Activated naive CD4-positive, alpha-beta T cell treated with anti-CD3 and anti-CD28 coated beads, Interleukin-2, amount 10 ng/mL, durations not matched to agents 7 days and 5 days (primary cell): ENCODE measurements around the gene SH3PXD2A.

ENCODE experiments used
- CTCF ChIA-PET: fragments of 350-600 bp; sonication (Branson Sonifier 250); formaldehyde crosslinking; loops from one replicate; lab custom pipeline; 2021; ENCODE audit warnings: antibody characterized with exemption; lab: Charles Lee
- DNase-seq: peaks from one replicate; pipeline ENCODE4 v3.0.0-alpha.2; 2020
- H3K27ac Mint-ChIP-seq: one replicate; pipeline ENCODE4 v1.8.0; 2021; ENCODE audit warnings: mild to moderate bottlenecking, moderate library complexity, mixed read lengths
- H3K27me3 Mint-ChIP-seq: one replicate; pipeline ENCODE4 v1.8.0; 2021; ENCODE audit warnings: mild to moderate bottlenecking, mixed read lengths
- H3K36me3 Mint-ChIP-seq: one replicate; pipeline ENCODE4 v1.8.0; 2021; ENCODE audit warnings: mixed read lengths
- H3K4me1 Mint-ChIP-seq: one replicate; pipeline ENCODE4 v1.8.0; 2021; ENCODE audit warnings: mixed read lengths
- H3K4me3 Mint-ChIP-seq: one replicate; pipeline ENCODE4 v1.8.0; 2021; ENCODE audit warnings: mild to moderate bottlenecking, moderate library complexity, mixed read lengths
- H3K9me3 Mint-ChIP-seq: one replicate; pipeline ENCODE4 v1.8.0; 2021; ENCODE audit warnings: mixed read lengths

The SH3PXD2A gene

DNA sequence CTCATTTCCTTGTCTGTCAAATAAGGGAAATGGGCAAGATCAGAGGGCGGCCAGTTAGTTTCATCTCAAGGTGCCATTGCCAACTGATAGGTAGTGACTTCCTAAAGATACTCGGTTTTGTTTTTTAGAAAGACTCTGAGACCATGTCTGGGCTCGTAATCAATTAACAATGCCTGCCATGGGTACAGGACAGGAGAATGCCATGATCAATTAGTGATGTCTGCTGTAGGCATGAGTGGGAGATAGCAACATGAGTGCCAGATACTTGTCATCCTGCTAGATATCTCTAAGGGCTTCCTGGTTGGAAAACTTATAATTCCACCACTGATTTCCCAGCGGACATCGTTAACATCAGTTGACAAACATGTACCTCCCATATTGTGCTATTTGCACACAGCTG lies 64.8 kb downstream of the SH3PXD2A start:
- peaks cover 13% of the 10 kb centered on the region for H3K4me1 Mint-ChIP-seq
- no peaks in the 10 kb centered on the region for H3K9me3 Mint-ChIP-seq
- no peak overlapping the region for H3K27ac Mint-ChIP-seq
- H3K4me3 Mint-ChIP-seq, result no peak overlapping the region
- H3K36me3 Mint-ChIP-seq, result no peaks in the 10 kb centered on the region
- no peak for DNase-seq
- H3K27me3 Mint-ChIP-seq, result peaks cover 48% of the 10 kb centered on the region
- CTCF ChIA-PET, result interaction anchor here (0.6 to 1.8 kb wide), 4 partner anchors 9 to 71 kb away, joined by 3 to 8 read pairs (median 4); no protein-coding TSS in a partner anchor

DNA sequence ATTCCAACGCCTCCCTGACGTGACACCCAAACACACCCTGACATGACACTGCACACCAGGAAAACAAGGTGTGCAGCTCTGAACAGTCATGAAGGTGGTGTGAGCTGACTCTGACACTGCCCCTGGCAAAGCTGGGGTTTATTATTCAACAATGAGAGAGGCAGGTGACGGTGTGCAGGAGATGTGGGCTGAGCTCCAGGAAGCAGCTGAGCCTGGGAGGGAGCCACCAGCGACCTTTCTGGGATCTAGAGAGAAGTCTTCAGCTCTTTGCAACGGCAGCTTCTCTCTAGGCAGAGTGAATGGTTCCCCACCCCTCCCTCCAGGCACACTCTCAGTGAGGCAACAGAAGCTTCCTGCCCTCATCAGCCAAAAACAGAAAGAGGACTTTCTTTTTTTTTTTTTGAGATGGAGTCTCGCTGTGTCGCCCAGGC lies 65.6 kb downstream of the SH3PXD2A start:
- Mint-ChIP-seq H3K27ac (peak overlapping the region; percentile 77), H3K4me3 (no peak overlapping the region), H3K9me3 (no peaks in the 10 kb centered on the region), H3K36me3 (no peaks in the 10 kb centered on the region), H3K4me1 (peaks cover 13% of the 10 kb centered on the region), H3K27me3 (peaks cover 52% of the 10 kb centered on the region)
- DNase-seq, result peak; percentile 41
- CTCF ChIA-PET, result interaction anchor here (0.8 to 1.9 kb wide), 4 partner anchors 8 to 65 kb away, joined by 3 to 8 read pairs (median 5); no protein-coding TSS in a partner anchor

DNA sequence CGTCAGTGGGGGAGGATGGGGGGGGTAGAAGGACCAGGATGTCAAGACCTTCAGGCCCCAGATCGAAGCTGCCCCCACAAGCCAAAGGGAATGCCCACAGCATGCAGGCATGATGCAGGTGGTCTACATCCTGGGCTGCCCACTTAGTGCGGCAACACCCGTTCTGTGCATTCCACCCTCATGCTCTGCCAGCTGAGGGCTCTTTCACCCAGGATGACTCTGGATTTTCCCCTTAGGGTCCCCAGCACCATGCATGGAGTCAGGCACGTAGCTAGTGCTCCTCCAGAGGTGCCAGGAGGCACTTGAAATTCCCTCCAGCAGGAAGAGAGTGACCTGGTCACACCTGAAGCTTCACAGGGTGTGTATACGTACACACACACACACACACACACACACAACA lies 66.2 kb downstream of the SH3PXD2A start:
- Mint-ChIP-seq H3K36me3 (no peaks in the 10 kb centered on the region), H3K27me3 (peaks cover 52% of the 10 kb centered on the region), H3K4me1 (peaks cover 13% of the 10 kb centered on the region), H3K27ac (no peak overlapping the region), H3K4me3 (no peak overlapping the region), H3K9me3 (no peaks in the 10 kb centered on the region)
- DNase-seq, result no peak
- CTCF ChIA-PET, result interaction anchor here (1.1 to 1.9 kb wide), 4 partner anchors 10 to 76 kb away, joined by 4 to 7 read pairs (median 6); no protein-coding TSS in a partner anchor

DNA sequence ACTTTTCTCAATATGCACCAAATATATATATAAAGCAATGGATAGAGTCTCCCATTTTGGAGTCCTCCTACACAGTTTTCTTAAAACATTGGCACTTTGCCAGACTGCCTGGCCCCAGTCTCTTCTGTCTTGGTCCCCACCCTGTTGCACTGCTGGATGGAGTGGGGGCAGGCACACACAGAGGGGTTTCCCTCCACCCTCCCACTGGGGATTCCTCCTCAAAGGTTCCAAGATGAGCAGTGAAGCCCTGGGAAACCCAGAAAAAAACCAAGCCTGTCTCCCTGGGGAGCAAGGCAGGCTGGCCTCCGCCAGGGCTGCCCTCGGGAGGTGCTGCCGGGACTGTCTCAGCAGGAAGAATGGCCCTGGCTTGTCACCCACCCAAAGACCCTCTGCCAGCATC lies 68.0 kb downstream of the SH3PXD2A start:
- peaks cover 69% of the 10 kb centered on the region for H3K27me3 Mint-ChIP-seq
- H3K4me3 Mint-ChIP-seq, result no peak overlapping the region
- no peak for DNase-seq
- no peaks in the 10 kb centered on the region for H3K36me3 Mint-ChIP-seq
- H3K27ac Mint-ChIP-seq, result no peak overlapping the region
- CTCF ChIA-PET, result no interaction called here
- peaks cover 13% of the 10 kb centered on the region for H3K4me1 Mint-ChIP-seq
- no peaks in the 10 kb centered on the region for H3K9me3 Mint-ChIP-seq

DNA sequence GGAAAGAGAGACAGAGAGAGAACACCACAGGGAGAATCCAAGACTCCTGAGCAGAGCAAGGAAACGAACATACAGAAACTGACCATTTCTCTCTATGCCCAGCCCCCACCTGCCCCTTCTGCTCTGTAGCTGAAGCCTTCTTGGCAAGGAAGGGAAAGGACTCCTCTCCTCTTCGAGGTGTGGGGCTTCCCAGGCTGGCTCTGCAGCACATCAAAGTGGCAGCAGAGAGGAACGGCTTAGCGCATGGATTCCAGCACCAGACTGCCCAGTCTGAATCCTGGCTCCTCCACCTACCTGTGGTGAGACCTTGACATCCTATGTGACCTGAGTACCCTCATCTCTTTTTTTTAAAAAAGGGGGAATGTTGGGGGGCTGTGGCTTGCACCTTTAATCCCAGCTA lies 69.4 kb downstream of the SH3PXD2A start:
- Mint-ChIP-seq H3K27me3 (peaks cover 73% of the 10 kb centered on the region), H3K9me3 (no peaks in the 10 kb centered on the region), H3K4me1 (peaks cover 26% of the 10 kb centered on the region), H3K36me3 (no peaks in the 10 kb centered on the region), H3K4me3 (no peak overlapping the region), H3K27ac (no peak overlapping the region)
- CTCF ChIA-PET, result no interaction called here
- no peak for DNase-seq

DNA sequence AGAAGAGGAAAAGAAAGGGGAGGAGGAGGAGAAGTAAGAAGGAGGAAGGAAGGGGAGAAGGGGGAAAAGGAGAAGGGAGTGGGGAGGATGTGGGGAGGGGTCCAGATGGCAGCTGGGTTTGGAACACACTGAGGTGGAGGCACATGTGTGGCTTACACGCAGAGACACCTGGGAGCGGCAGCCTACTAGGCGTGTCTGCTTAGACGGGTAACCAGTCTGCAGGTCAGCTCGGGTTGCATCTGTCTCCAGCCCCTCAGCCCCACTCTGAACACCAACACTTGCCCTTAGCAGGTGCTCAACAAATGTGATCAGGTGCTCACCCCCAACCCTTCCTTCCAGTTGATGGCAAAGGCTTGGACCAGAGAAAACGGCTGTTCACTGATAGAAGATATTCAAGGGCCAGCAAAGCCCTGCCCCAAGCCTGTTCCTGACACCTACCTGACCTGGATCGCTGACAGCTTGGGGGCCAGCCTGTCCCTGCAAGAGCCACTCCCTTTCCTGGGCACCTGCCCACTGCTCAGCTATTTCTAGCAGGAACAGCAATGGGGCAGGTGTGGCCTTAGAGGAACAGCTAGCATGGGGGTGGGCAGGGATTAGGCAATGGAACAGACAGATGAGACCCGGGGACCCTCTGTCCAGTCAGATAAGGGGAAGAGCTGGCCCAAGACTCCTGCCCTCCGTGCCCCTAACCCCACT lies 70.5 kb downstream of the SH3PXD2A start:
- CTCF ChIA-PET, result no interaction called here

DNA sequence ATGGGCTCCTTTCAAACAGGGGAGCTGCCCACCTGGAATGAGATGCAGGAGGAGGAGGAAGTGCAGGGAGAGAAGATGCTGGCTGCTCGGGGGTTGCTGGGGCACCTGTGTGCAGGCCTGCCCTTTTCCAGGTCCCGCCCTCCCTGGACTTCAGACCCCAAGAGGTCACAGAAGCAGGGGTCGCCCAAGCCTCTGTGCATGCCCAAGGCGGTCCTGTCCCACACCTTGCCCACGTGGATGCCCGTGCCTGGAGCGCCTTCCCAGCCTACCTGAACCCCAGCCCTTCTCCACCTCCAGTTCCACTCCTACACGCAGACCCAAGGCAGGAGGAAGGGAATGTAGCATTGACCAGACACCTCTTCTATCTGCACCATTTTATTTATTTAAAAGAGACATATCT lies 71.3 kb downstream of the SH3PXD2A start:
- Mint-ChIP-seq H3K27me3 (peaks cover 84% of the 10 kb centered on the region), H3K4me1 (peaks cover 22% of the 10 kb centered on the region), H3K9me3 (no peaks in the 10 kb centered on the region), H3K4me3 (no peak overlapping the region), H3K36me3 (no peaks in the 10 kb centered on the region), H3K27ac (no peak overlapping the region)
- no peak for DNase-seq
- CTCF ChIA-PET, result interaction anchor here (0.9 to 1.2 kb wide), 2 partner anchors 11 to 101 kb away, joined by 3 read pairs; no protein-coding TSS in a partner anchor

More for the DNA sequence above, 70.5 kb downstream of the SH3PXD2A start:
- Mint-ChIP-seq H3K27ac (no peak overlapping the region), H3K4me1 (peaks cover 30% of the 10 kb centered on the region), H3K27me3 (peaks cover 81% of the 10 kb centered on the region), H3K9me3 (no peaks in the 10 kb centered on the region), H3K36me3 (no peaks in the 10 kb centered on the region), H3K4me3 (no peak overlapping the region)
- DNase-seq, result no peak

DNA sequence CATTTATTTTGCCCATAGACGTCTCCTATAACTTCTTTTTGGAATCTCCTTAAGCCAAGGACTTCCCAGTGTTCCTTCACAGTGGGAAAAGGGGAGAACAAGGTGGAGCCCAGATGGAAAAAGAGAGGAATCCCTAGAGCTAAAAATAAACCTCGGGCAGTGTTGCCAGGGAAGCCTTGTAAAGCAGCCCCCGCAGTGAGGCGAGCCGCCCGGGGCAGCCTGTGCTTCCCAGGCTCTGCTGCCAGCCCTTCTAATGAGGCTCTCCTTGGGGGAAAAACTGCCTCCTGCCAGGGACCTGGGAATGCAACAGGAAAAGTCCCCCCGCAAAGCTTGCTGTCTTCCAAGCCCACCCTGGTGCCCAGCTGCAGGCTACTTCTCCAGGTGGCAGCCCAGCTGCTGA lies 71.7 kb downstream of the SH3PXD2A start:
- H3K27ac Mint-ChIP-seq, result no peak overlapping the region
- CTCF ChIA-PET, result interaction anchor here (0.9 to 1.2 kb wide), 2 partner anchors 11 to 101 kb away, joined by 3 read pairs; no protein-coding TSS in a partner anchor
- H3K27me3 Mint-ChIP-seq, result peaks cover 83% of the 10 kb centered on the region
- no peak for DNase-seq
- no peak overlapping the region for H3K4me3 Mint-ChIP-seq
- no peaks in the 10 kb centered on the region for H3K36me3 Mint-ChIP-seq
- H3K9me3 Mint-ChIP-seq, result no peaks in the 10 kb centered on the region
- H3K4me1 Mint-ChIP-seq, result peaks cover 19% of the 10 kb centered on the region

DNA sequence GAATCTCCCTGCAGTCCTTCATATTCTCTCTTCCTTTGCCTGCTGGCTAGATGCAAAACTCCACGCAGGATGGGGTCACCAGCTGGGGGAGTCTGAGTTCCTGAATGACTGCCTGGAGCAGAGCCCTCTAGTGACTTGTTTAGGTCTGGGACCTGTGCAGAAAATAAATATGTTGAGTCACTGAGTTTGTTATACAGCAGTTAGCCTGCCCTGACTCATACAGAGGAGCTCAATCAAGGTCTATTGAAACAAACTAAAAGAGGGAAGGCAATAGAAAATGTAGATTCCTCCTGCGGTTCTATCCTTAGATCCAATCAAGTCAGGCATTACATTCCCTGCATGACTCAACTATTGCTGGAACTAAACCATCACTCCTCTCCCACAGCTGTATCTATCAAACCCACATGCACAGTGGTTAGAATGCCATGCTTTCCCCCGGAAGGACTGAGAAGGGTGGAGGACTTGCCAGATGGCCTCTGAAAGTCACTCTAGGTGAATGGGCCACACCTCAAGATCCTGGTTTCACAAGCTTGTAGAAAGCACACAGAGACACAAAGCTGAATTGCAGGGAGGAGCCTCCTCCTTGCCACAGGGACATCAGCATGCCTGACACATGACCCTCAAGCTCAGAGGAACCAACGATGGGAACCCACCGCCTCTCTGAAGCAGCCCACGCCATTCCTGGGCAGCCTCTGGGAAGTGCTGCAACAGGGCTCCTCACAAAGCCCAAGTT lies 73.9 kb downstream of the SH3PXD2A start:
- H3K27ac Mint-ChIP-seq, result peak overlapping the region; percentile 77
- no peak overlapping the region for H3K4me3 Mint-ChIP-seq
- DNase-seq, result no peak
- CTCF ChIA-PET, result interaction anchor here (0.8 to 2.5 kb wide), 12 partner anchors 9 to 75 kb away, joined by 3 to 20 read pairs (median 4); no protein-coding TSS in a partner anchor
- H3K9me3 Mint-ChIP-seq, result no peaks in the 10 kb centered on the region
- H3K27me3 Mint-ChIP-seq, result peaks cover 79% of the 10 kb centered on the region
- H3K36me3 Mint-ChIP-seq, result no peaks in the 10 kb centered on the region
- H3K4me1 Mint-ChIP-seq, result peaks cover 19% of the 10 kb centered on the region

DNA sequence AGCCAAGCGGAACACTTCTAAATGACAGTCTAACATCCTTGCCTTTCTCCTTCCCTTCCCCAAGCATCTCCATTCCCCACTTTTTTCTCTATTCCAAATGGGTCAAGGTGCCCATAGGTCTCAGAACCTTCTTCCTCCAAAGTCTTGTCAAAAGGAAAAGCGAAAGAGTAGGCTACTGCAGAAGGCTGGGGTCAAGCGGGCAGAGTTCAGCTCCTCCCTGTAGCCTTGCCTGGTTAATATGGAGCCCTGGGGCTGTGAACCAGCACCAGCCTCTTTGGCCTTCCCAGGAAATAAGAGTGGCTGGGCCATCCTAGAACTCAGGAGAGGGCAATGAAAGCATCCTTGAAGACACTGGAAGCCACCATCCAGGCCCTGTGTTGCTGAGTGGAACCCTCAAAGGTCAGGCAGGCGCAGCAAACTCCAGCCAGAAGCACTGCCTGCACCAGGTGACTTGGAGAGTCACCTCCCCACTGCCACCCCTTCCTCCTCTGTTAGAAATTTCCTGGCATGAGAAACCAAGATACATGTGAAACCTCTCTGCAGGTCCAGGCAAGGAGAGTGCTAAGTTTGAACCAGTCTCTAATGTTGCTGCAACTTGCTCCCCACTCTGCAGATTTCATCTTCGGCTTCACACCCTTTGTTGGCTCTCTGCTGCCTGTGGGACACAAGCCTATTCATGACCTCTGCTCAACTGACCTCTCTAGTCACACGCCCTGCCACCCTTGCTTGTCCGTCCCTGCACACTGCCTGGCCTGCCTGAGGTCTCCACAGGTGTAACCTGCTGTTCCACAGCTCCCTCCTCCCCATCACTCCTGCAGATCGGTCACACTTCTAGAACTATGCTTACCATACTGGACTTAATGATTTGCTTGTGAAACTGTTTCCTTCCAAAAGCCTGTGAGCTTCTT lies 74.9 kb downstream of the SH3PXD2A start:
- peaks cover 19% of the 10 kb centered on the region for H3K4me1 Mint-ChIP-seq
- no peak for DNase-seq
- H3K4me3 Mint-ChIP-seq, result no peak overlapping the region
- peaks cover 76% of the 10 kb centered on the region for H3K27me3 Mint-ChIP-seq
- no peaks in the 10 kb centered on the region for H3K36me3 Mint-ChIP-seq
- no peaks in the 10 kb centered on the region for H3K9me3 Mint-ChIP-seq
- H3K27ac Mint-ChIP-seq, result peak overlapping the region; percentile 60
- CTCF ChIA-PET, result interaction anchor here (0.8 to 2.5 kb wide), 10 partner anchors 10 to 76 kb away, joined by 3 to 20 read pairs (median 4); no protein-coding TSS in a partner anchor

DNA sequence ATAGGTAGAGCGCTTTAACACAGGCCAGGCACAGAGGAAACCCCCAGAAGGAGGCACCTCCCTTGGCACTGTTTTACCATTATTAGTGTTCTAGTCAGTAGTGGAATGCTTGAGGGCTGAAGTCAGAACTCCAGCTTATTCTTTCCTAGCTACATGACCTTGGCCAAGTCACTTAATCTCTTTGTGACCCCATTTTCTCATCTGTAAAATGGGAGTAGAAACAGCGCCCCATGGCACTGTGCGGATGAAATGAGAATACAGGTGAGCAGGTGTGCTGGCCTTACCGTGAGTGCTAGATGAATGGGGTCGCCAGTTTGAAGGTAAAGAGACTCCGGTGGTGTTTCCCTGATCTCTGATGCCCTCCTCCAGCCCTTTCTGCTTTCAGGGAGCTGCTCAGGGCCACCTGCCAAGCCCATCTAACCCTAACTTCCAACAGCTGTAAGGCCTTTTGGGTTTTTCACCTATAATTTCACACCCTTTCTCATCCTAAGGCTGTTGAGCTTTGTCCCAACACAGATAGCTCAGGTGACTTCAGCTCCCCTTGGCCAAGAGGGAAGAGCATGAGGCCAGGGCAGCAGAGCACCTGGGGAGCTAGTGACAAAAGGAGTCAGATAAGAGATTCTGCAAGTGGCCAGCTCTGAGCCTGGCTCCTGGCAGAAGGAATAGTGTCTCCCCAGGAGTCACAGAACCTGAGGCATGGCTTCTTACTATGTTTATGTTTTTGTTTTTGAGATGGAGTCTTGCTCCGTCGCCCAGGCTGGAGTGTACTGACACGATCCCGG lies 76.8 kb downstream of the SH3PXD2A start:
- DNase-seq, result no peak
- H3K9me3 Mint-ChIP-seq, result no peaks in the 10 kb centered on the region
- peaks cover 61% of the 10 kb centered on the region for H3K27me3 Mint-ChIP-seq
- no peak overlapping the region for H3K27ac Mint-ChIP-seq
- no peaks in the 10 kb centered on the region for H3K36me3 Mint-ChIP-seq
- H3K4me1 Mint-ChIP-seq, result peaks cover 21% of the 10 kb centered on the region
- H3K4me3 Mint-ChIP-seq, result no peak overlapping the region
- CTCF ChIA-PET, result interaction anchor here (0.9 to 1.5 kb wide), 3 partner anchors 11 to 66 kb away, joined by 4 to 6 read pairs (median 4); no protein-coding TSS in a partner anchor

DNA sequence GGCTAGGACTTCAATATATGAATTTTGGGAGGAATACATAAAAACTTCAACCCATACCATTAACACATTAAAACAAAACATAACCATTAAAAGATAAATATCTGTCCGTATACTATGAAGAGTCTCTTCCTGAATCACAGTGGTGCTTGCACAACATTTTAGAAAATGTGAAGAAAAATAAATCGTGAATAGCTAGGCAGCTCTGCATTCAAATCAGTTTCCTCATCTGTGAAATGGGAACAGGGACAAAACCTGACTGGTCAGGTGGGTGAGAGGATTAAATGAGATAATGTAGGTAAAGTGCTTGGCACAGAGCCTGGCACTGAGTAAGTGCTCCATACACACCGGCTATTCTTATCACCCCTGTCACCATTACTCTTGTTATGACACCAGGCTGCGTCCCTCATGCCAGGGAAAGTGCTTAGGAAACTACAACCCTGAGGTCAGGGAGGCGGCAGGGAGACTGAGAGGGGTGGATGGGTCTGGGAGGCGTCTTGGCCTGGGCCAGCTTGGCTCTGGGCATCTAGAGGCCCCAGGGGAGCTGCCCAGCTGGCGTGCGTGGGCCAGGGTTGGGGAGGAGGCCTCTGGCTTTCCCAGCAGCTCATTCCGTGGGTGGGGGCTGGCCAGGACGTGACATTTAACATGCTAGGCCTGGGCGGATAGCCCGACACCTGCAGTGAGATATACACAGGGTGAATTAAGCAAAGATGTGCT lies 78.3 kb downstream of the SH3PXD2A start:
- Mint-ChIP-seq H3K27me3 (peaks cover 53% of the 10 kb centered on the region), H3K36me3 (no peaks in the 10 kb centered on the region), H3K9me3 (no peaks in the 10 kb centered on the region), H3K27ac (peak overlapping the region; percentile 64), H3K4me3 (no peak overlapping the region), H3K4me1 (peaks cover 26% of the 10 kb centered on the region)
- CTCF ChIA-PET, result interaction anchor here (0.6 kb wide), 1 partner anchor 107 kb away, joined by 3 read pairs; no protein-coding TSS in a partner anchor
- DNase-seq, result no peak
